HG03095 (cell line): Measurements from ENCODE around the gene LZTS2.

Experiments
- ATAC-seq: cut with Tn5 transposase; IDR thresholded peaks from one replicate; pipeline ENCODE4 v1.9.1; 2021; ENCODE audit warnings: moderate library complexity; ENCODE audit not compliant: unreplicated experiment

The LZTS2 gene

DNA sequence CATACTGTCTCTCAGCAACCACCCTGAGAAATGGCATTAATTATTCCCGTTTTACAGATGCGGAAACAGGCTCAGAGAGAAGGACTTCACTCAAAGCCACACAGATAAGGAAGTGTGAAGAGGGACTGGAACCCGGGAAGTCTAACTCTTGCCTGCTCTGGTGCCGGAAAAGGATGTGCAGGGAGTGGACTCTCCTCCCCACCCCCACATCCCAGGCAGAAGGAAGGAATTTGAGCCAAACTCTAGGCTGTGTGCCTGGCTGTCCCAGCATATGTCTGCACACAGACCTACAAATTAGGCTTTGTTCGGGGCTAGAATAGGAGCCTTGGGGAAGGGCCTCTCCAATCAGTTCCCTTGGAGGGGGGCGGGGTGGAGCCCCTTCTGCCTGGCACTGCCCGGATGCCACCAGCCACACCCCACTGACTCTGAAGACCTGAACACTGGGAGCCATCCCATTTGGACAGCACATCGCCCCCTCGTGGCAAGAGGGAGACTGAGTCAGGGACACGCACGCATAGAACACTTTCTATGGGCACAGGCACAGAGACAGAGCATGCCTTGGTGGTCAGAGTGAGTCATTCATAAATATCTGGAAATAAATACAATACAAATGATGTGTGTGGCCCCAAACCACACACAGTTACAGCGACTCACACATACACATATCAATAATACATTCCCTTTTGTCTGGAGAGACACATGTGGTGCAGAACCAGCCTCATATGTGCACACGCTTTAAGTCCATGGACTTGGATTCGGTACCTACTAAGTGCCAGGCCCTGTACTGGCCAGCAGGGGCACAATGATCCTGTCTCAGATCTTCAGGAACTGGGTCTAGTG, 13.1 kb downstream of the LZTS2 start:
- peak; percentile 80 for ATAC-seq

DNA sequence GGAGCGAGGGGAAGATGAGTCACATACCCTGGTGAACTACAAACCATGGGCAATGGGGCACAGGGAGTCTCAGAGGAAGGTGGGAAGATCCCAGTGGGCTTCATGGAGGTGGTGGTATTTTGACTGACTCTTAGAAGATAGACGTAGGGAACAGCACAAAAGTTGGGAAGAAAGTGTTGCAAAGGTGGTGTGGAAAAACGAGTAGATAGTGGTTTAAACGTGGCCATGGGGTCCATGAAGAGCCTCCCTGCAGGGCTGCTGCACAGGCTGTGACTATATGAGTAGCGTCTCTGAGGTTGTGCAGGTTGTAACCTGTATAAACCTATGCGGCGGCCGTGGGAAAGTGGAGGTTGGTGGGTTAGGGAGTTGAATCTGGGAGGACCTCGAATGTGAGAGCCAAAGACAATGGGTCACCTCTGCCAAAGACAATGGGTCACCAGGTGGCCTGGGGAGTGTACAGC, 13.8 kb downstream of the LZTS2 start:
- no peak for ATAC-seq

GRCh38 chr10:101014230-101014884, 14.7 kb downstream of the LZTS2 start:
- ATAC-seq: no peak

- no peak for ATAC-seq
Observed at GRCh38 chr10:101014966-101015581, 15.5 kb downstream of the LZTS2 start.

DNA sequence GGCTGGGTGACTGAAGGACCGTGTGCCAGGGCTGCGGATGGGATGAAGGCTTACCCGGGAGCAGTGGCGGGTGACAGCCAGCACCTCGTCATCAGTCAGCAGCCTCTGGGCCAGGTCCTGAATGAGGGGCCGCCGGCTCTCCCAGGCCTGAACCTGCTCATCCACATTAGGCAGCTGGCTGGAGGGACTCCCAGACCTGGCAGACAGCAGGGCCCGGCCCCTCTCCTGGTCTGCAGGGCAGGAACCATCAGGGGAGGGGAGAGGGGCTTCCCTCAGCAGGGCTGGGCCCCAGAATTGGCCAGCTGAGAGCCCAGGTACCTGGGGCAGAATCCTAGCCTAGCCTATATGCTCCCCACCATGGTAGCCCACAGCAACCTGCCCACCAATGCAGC, 16.0 kb downstream of the LZTS2 start:
- no peak for ATAC-seq

- no peak for ATAC-seq
Observed at GRCh38 chr10:101016814-101017213, 17.2 kb downstream of the LZTS2 start.

DNA sequence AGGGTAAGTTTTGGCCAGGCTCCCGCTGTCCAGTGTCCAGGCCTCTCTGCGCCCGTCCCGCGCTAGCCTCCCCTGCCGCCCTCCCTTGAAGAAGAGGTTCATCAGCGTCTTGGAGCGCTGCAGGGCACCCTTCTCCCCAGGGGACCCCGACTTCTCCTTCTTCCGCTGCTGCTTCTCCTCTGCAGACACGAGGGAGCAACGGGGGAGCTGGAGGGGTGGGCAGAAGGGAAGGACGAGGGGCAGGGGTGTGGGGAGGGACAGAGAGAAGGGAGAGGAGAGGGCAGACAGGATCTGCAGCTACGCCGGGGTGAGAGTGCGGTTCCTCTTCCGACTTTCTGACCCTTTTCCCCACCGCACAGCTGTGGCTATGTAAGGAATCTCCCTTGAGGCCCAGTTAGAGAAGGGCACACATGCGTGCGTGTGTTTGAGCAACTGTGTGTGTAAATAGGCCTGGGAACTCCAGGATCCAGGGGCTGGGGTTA, 18.6 kb downstream of the LZTS2 start:
- ATAC-seq: no peak

DNA sequence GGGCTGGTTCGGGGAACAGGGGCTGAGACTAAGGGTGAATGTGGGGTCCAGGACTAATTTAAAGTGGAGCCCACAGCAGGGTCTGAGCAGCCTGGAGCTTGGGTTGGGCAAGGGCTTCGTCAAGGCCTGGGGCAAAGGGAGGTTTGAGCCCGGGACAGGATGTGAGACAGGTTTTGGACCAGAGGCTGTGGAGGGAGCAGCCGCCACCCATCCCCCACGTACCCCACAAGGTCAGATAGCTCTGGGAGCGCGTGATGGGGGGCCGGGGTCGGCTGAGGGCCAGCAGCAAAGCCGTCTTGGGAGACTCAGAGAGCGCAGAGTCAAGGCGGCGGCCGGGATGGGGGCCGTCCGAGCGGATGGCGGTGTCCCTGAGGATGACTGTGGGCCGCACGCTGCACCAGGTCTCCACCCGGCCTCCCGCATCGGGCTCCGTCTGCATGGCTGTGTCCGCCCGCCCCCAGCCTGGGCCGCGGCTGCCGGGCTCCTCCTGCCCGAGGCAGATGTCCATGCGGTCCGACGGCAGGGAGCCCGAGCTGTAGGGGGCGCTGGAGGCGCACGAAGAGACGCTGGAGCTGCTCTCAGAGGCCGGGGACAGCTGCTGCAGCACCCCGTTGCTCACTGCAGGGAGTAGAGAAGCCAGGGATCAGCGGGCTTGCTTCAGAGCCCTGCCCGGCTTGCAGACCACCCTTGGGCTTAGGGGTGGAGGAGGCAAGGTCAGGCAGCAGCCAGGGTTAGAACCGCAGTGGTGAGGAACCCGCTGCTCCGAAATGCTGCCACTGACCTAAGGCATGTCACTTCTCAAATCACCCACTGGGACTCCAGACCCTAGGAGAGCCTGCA, 19.2 kb downstream of the LZTS2 start:
- no peak for ATAC-seq

GRCh38 chr10:101019440-101019703, 19.8 kb downstream of the LZTS2 start:
- no peak for ATAC-seq

GRCh38 chr10:101020427-101021075, 20.9 kb downstream of the LZTS2 start:
- ATAC-seq: no peak

GRCh38 chr10:101021239-101021638, 21.6 kb downstream of the LZTS2 start:
- no peak for ATAC-seq

GRCh38 chr10:101021692-101022251, 22.2 kb downstream of the LZTS2 start:
- no peak for ATAC-seq

DNA sequence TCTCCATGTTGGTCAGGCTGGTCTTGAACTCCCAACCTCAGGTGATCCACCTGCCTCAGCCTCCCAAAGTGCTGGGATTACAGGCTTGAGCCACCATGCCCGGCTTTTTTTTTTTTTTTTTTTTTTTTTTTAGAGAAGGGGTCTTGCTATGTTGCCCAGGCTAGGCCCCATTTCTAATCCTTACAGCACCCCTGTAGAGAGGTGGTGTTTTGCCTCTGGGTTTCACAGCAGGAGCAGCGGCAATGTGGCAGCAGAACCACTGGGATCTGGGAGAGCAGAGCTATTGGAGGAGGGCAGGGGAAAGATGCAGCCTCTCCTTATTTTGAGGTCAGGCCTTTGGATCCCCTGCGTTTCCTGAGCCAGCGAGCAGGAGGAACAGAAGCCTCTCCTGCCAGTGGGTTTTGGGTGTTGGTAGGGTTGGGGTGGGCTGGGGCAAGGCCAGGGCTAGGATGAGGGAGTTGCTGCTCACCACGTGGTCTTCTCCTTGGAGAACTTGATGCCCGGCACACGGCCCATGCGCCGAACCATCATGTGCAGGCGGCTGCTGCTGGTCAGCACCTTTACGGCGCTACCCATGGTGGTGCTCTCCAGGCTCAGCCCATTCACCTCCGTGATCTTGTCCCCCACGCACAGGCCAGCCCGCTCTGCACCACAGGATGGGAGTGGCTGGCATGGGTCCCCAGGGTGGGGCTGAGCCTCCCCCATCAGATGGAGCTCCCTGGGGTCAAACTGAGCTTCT, 23.5 kb downstream of the LZTS2 start:
- no peak for ATAC-seq

- no peak for ATAC-seq
Observed at GRCh38 chr10:101027106-101027720, 27.6 kb downstream of the LZTS2 start.

DNA sequence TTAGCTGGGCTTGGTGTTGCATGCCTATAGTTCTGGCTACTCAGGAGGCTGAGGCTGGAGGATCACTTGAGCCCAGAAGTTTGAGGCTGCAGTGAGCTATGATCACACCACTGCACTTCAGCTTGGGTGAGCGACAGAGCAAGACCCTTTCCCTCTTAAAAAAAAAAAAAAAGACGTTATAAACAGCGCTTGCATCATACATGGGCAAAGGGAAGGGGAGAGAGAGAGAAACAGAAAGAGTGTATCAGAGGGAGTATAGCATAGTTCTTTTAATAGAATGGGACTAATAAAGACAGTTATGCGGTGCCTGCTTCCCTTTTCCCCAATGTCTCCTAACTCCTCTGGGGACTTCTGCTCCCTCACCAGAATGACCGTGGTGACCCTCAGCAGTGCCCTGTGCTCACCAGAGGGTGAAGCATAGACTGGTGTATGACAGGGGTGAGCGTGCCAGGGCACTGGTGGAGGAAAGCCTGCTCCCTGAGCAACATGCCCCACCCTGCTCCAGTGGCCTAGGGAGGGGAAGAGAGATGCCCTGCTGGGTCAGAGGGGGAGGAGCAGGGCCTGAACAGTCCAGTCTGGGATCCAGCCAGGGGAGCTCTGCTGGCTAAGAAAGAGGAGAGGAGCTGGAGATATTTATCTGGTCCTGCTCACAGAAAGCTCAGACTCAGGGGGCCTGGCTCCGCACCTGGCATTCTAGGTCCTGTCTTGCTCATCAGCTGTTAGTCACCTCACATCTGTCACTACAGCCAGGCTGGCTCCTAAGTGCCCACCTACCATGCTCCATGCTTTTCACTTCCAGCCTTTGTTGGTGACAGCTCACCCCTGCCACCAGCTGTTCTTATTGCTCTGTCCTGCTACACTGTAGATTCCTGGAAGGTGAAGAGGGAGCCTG, 29.1 kb downstream of the LZTS2 start:
- no peak for ATAC-seq

DNA sequence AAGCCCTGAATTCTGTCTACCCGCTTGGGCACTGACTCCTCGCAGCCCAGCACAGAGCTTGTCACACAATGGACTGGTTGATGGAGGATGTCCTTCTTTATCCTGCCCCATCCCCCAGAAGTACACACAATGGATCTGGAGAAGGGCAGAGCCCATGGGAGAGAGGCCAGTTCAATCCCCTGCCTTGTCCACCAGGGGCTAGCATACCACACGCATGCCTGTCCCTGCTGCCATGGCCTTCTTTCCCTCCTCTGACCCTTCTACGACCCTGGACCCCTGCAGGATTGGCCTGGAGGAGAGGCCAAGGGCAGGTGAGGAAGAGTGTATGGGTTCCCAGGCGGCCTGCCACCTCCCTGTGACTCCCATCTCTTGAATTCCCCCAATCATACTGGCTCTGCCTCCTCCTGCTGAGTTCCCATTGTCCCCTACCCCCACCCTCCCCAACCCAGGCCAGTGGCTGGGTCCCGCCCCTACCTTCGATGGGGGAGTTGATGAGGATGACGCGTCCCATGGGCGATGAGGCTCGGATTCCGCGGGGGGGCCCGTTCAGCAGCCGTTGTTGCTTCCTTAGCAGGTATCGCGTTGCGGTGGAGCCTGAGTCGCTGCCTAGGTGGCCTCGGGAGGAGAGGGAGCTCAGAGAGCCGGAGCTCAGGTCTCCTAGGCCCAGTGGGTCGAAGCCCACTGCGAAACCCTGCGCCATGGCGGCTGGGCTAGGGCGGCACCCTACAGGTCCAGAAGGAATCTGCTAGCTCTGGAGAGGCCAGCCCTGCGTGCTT, 30.1 kb downstream of the LZTS2 start:
- ATAC-seq: no peak

- ATAC-seq: no peak
Observed at GRCh38 chr10:101030496-101031127, 31.0 kb downstream of the LZTS2 start.
